Endothelial cell of umbilical vein (primary cell): Measurements from ENCODE around the gene PTPN12. TPM values are rescaled to one million over a fixed set of nuclear protein-coding genes. Genes with fewer than 3 reads are reported as not detected.

Source experiments
- Bru-seq: library from RNA; stranded (reverse); fragments of 400-500 nt; gene quantifications from one replicate; lab custom pipeline; 2021; lab: Mats Ljungman, UMichigan
- BruChase-seq, 2 experiments: library from RNA; stranded (reverse); fragments of 400-500 nt; gene quantifications; one replicate each; lab custom pipeline; 2021; lab: Mats Ljungman, UMichigan
- BruUV-seq: library from RNA; stranded (reverse); fragments of 400-500 nt; replicated peaks from 2 replicates; lab custom pipeline; 2021; lab: Mats Ljungman, UMichigan
- CTCF ChIA-PET: fragments of 300-600, 350-600 bp; sonication (Branson Sonifier 250); formaldehyde crosslinking; loops from one replicate; lab custom pipeline; 2021; ENCODE audit warnings: antibody characterized with exemption, inconsistent platforms; lab: Charles Lee
- POLR2A ChIA-PET: fragments of 300-600, 350-600 bp; sonication (Branson Sonifier 250); formaldehyde crosslinking; loops from one replicate; lab custom pipeline; 2021; ENCODE audit warnings: antibody characterized with exemption, inconsistent platforms; lab: Charles Lee
- DNase-seq: peaks from one replicate; pipeline ENCODE4 v3.0.0-alpha.2; 2011; ENCODE audit warnings: low read depth, low spot score
- FAIRE-seq: peaks from 2 replicates; lab custom pipeline; 2011; peaks lifted over from hg19 to GRCh38; lab: Jason Lieb, UNC
- H2AFZ ChIP-seq: 2 replicates; pipeline ENCODE4 v1.6.0; 2012; ENCODE audit warnings: low read depth, low read length, control low read depth, inconsistent platforms
- H3K27ac ChIP-seq: 2 replicates; pipeline ENCODE4 v1.5.1; 2011; ENCODE audit warnings: low read depth, mild to moderate bottlenecking, control low read depth, low read length, moderate library complexity; ENCODE audit not compliant: insufficient read depth
- H3K27me3 ChIP-seq, 2 experiments: 2 replicates each; pipeline versions ENCODE4 v1.6.0 to v1.6.1; 2011; ENCODE audit warnings: low read length in 2 of 2, mixed read lengths in 1 of 2; ENCODE audit not compliant: control insufficient read depth in 2 of 2, insufficient read depth in 2 of 2
- H3K36me3 ChIP-seq, 2 experiments: 2 replicates in 1 of 2; 3 replicates in 1 of 2; pipeline ENCODE4 v1.5.1; 2011; ENCODE audit warnings: low read length in 2 of 2, mild to moderate bottlenecking in 1 of 2, moderate library complexity in 1 of 2; ENCODE audit not compliant: control insufficient read depth in 2 of 2, insufficient read depth in 2 of 2; ENCODE audit errors: extremely low read depth in 1 of 2
- H3K4me1 ChIP-seq: 3 replicates; pipeline ENCODE4 v1.5.1; 2011; ENCODE audit warnings: mild to moderate bottlenecking, low read length; ENCODE audit not compliant: control insufficient read depth, insufficient read depth; ENCODE audit errors: extremely low read depth
- H3K4me2 ChIP-seq: 2 replicates; pipeline ENCODE4 v1.6.1; 2011; ENCODE audit warnings: low read length, control low read depth, mixed read lengths; ENCODE audit not compliant: insufficient read depth
- H3K4me3 ChIP-seq, 3 experiments: fragments of 200-600 bp in 1 of 3; sonication (generic), shearing (Covaris generic) in 1 of 3; replicated peaks in 1 of 3; 2 replicates each; pipeline ENCODE4 v1.5.1; 2011 to 2016; ENCODE audit warnings: control low read depth in 3 of 3, low read length in 3 of 3, mild to moderate bottlenecking in 2 of 3, inconsistent platforms in 1 of 3, low read depth in 1 of 3, moderate library complexity in 1 of 3; ENCODE audit not compliant: insufficient read depth in 1 of 3
- H3K79me2 ChIP-seq: 2 replicates; pipeline ENCODE4 v1.6.0; 2012; ENCODE audit warnings: low read length, inconsistent platforms; ENCODE audit not compliant: control insufficient read depth, insufficient read depth
- H3K9ac ChIP-seq: replicated peaks from 2 replicates; pipeline ENCODE3; 2011; ENCODE audit warnings: low read length, control low read depth; ENCODE audit not compliant: insufficient read depth; ENCODE audit errors: extremely low read depth
- H3K9me1 ChIP-seq: replicated peaks from 3 replicates; pipeline ENCODE4 v1.6.0; 2011; ENCODE audit warnings: mild to moderate bottlenecking, low read length; ENCODE audit not compliant: control insufficient read depth, insufficient read depth; ENCODE audit errors: extremely low read depth
- H3K9me3 ChIP-seq: replicated peaks from 2 replicates; pipeline ENCODE4 v1.5.1; 2012; ENCODE audit warnings: low read length, inconsistent platforms; ENCODE audit not compliant: control insufficient read depth, insufficient read depth
- H4K20me1 ChIP-seq: replicated peaks from 2 replicates; pipeline ENCODE3; 2011; ENCODE audit warnings: mild to moderate bottlenecking, low read length; ENCODE audit not compliant: control insufficient read depth, insufficient read depth; ENCODE audit errors: extremely low read depth
- EZH2 ChIP-seq: IDR thresholded peaks from 2 replicates; pipeline ENCODE4 v1.6.1; 2012; ENCODE audit warnings: borderline replicate concordance, low read depth, mild to moderate bottlenecking, moderate library complexity, low read length, inconsistent platforms; ENCODE audit not compliant: severe bottlenecking
- FOS ChIP-seq: IDR thresholded peaks from 2 replicates; pipeline ENCODE4 v1.6.1; 2011; ENCODE audit warnings: mild to moderate bottlenecking, low read length, moderate library complexity, borderline replicate concordance; ENCODE audit not compliant: insufficient read depth
- GATA2 ChIP-seq: IDR thresholded peaks from 2 replicates; pipeline ENCODE4 v1.7.0; 2011; ENCODE audit warnings: low read depth, mild to moderate bottlenecking, moderate library complexity, mixed read lengths, low read length; ENCODE audit not compliant: insufficient read length, insufficient read depth
- JUN ChIP-seq: IDR thresholded peaks from 2 replicates; pipeline ENCODE4 v1.6.1; 2011; ENCODE audit warnings: borderline replicate concordance, low read depth; ENCODE audit not compliant: insufficient read length, insufficient read depth
- MYC ChIP-seq: IDR thresholded peaks from one replicate; pipeline ENCODE4 v1.6.1; 2011; ENCODE audit warnings: mild to moderate bottlenecking, low read depth, low read length
- POLR2A ChIP-seq: IDR thresholded peaks from 2 replicates; pipeline ENCODE4 v1.6.1; 2012; ENCODE audit warnings: low read depth, mild to moderate bottlenecking, control low read depth, low read length
- POLR2AphosphoS5 ChIP-seq: IDR thresholded peaks from 2 replicates; pipeline ENCODE4 v1.6.1; 2012; ENCODE audit warnings: low read depth, mild to moderate bottlenecking, control low read depth, low read length, moderate library complexity; ENCODE audit not compliant: insufficient read depth
- dilution Hi-C: fragments of 300-500 bp; cut with MboI; formaldehyde crosslinking; loops from one replicate; pipeline ENCODE4 v1.15.0; 2019; ENCODE audit warnings: low sequenced_read_pairs; ENCODE audit not compliant: extremely low pct_ligation_motif_present
- intact Hi-C: fragments of 100-400 bp; cut with micrococcal nuclease; formaldehyde crosslinking; loops from one replicate; pipeline ENCODE4 v1.10.0; 2022
- long read RNA-seq: library from polyadenylated mRNA; stranded (forward); transcript quantifications from one replicate; pipeline ENCODE4 v2.0.0, GENCODE V29; 2021
- polyA minus RNA-seq, 3 experiments: library from RNA; depleted of rRNA, polyadenylated mRNA; stranded (reverse); fragments of >200 nt; gene quantifications; 1 replicate in 1 of 3; 2 replicates in 2 of 3; pipeline ENCODE4 v1.2.3, GENCODE V29; 2011
- polyA plus RNA-seq, 4 experiments: library from polyadenylated mRNA; depleted of rRNA in 3 of 4; stranded (reverse) in 3 of 4; unstranded in 1 of 4; fragments of >200 nt; gene quantifications; 2 replicates each; pipeline versions ENCODE4 v1.2.1 to v1.2.3, GENCODE V29; 2011 to 2012; ENCODE audit warnings: missing spikeins in 1 of 4
- total RNA-seq: library from RNA; stranded (reverse); gene quantifications from 2 replicates; pipeline ENCODE4 v1.2.3, GENCODE V29; 2021
- TF ChIP-seq, protein P1 (sequence below): IDR thresholded peaks from 2 replicates; pipeline ENCODE4 v1.6.1; 2011; ENCODE audit not compliant: insufficient read depth, insufficient read length
- TF ChIP-seq, protein P2 (sequence below), 2 donors: IDR thresholded peaks; 1 replicate in 1 of 2; 2 replicates in 1 of 2; pipeline ENCODE4 v1.5.1; 2011; ENCODE audit warnings: low read length in 2 of 2, mild to moderate bottlenecking in 2 of 2, moderate library complexity in 2 of 2, control low read depth in 1 of 2, inconsistent platforms in 1 of 2, low read depth in 1 of 2; ENCODE audit not compliant: insufficient read depth in 1 of 2; ENCODE audit errors: extremely low read depth in 1 of 2

The PTPN12 gene
- 132 and 137 TPM in 2 replicates for total RNA-seq
- 28.7 and 30.6 TPM in 2 replicates for polyA plus RNA-seq
- 51.7 and 55.0 TPM in 2 replicates for polyA plus RNA-seq (2011; cell fraction: cytosol; rRNA removed)
- 69.0 and 76.5 TPM in 2 replicates for polyA plus RNA-seq (2011; cell fraction: nucleus; rRNA removed)
- 58.6 and 83.5 TPM in 2 replicates for polyA plus RNA-seq (2012)
- polyA minus RNA-seq, result 84.4 and 88.2 TPM in 2 replicates
- 17.4 TPM for polyA minus RNA-seq (2011; cell fraction: cytosol; rRNA and poly(A)+ RNA removed)
- polyA minus RNA-seq (2011; cell fraction: nucleus; rRNA and poly(A)+ RNA removed), result 143 and 200 TPM in 2 replicates
- Bru-seq, nascent RNA, result percentile 98 among the genes with signal in this experiment
- BruChase-seq, experiment 1, labeled RNA remaining after a 6-hour chase, result percentile 92 among the genes with signal in this experiment
- BruChase-seq, experiment 2, labeled RNA remaining after a 2-hour chase, result percentile 95 among the genes with signal in this experiment
- long read RNA-seq, transcript PTPN12-201 (18 exons, 3,406 nt), result major isoform, 10 of 31 reads
- long read RNA-seq, partial matches to known transcripts, result 16 of 31 reads
- long read RNA-seq, other reads (novel, unspliced or antisense), result 5 of 31 reads

DNA sequence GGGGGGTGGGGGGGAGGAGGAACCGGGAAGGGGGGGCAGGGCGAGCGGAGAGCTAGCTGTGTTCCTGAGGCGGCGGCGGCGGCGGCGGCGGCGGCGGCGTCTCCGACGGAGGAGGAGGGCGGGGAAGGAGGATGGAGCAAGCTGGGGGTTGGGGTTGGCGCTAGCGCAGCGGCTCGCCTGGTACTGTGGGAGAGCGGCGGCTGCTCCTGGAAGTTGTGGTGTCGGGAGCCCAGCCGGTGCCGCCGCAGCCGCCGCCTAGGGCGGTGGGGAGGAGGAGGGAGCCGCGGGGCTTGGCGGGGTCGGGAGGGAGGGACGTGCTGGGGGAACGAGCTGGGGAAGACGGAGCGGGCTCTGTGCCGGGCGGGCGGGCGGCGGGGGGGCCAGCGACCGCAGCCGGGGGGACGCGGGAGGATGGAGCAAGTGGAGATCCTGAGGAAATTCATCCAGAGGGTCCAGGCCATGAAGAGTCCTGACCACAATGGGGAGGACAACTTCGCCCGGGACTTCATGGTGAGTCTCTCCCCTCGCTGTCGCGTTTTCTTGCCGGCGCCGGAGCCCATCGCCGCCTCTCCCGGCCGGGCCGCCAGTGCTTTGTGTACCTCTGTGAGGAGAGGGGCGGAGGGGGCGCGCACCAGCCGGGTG, at the start of gene PTPN12:
PTPN12 (plus strand) TSS at position 160 of the 642 bp plus-strand sequence; CDS start at position 412, 252 bp downstream.
- H2AFZ ChIP-seq, result peak within 1 kb of the TSS; percentile 58
- intact Hi-C loops, result loop anchor here (1.0 to 5.0 kb wide), 7 partner anchors 60 to 415 kb away; partner anchors contain the start of genes CCDC146, PHTF2, RSBN1L and TMEM60
- no peaks in the 10 kb centered on the region for H3K27me3 ChIP-seq
- H3K9me1 ChIP-seq, result no peaks in the 10 kb centered on the region
- H4K20me1 ChIP-seq, result peaks cover 10% of the 10 kb centered on the region
- no TSS peak for BruUV-seq
- no peak for FAIRE-seq
- no peaks in the 10 kb centered on the region for H3K36me3 ChIP-seq
- DNase-seq, result no peak
- H3K4me1 ChIP-seq, result peaks cover 28% of the 10 kb centered on the region
- POLR2A ChIA-PET, result interaction anchor here (0.6 to 1.2 kb wide), 10 partner anchors 12 to 1232 kb away, joined by 3 to 8 read pairs (median 4); no protein-coding TSS in a partner anchor
- H3K79me2 ChIP-seq, result peaks cover 45% of the 10 kb centered on the region
- no peaks in the 10 kb centered on the region for H3K9me3 ChIP-seq
- dilution Hi-C loops, result no loop called here
- H3K27ac ChIP-seq, result peak within 1 kb of the TSS; percentile 99
- CTCF ChIA-PET, result interaction anchor here (1.5 kb wide), 1 partner anchor 114 kb away, joined by 5 read pairs; no protein-coding TSS in a partner anchor
- peak within 1 kb of the TSS; percentile 70 to 95 (median 87) for H3K4me3 ChIP-seq
- peak within 1 kb of the TSS; percentile 100 for H3K9ac ChIP-seq
- no peak for TF ChIP-seq JUN
- TF ChIP-seq, protein P1, sequence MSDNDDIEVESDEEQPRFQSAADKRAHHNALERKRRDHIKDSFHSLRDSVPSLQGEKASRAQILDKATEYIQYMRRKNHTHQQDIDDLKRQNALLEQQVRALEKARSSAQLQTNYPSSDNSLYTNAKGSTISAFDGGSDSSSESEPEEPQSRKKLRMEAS, result no peak
- no peak for TF ChIP-seq POLR2A
- no peak for TF ChIP-seq FOS
- TF ChIP-seq MYC, result no peak
- TF ChIP-seq, protein P2, sequence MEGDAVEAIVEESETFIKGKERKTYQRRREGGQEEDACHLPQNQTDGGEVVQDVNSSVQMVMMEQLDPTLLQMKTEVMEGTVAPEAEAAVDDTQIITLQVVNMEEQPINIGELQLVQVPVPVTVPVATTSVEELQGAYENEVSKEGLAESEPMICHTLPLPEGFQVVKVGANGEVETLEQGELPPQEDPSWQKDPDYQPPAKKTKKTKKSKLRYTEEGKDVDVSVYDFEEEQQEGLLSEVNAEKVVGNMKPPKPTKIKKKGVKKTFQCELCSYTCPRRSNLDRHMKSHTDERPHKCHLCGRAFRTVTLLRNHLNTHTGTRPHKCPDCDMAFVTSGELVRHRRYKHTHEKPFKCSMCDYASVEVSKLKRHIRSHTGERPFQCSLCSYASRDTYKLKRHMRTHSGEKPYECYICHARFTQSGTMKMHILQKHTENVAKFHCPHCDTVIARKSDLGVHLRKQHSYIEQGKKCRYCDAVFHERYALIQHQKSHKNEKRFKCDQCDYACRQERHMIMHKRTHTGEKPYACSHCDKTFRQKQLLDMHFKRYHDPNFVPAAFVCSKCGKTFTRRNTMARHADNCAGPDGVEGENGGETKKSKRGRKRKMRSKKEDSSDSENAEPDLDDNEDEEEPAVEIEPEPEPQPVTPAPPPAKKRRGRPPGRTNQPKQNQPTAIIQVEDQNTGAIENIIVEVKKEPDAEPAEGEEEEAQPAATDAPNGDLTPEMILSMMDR (IDR thresholded peaks at IDR 0.05; ENCODE audit: extremely low read depth in 1 of 2, insufficient read depth in 1 of 2, low read depth in 1 of 2, low read length in 2 of 2), result no peak
- no peak for TF ChIP-seq GATA2
- TF ChIP-seq POLR2AphosphoS5, result no peak
- TF ChIP-seq EZH2, result no peak
- peak within 1 kb of the TSS; percentile 64 for H3K4me2 ChIP-seq
